NCI-H1436 (cell line): ENCODE results near the gene PCMTD2.
"Not testable (repeated sequence)": the region's sequence is repeated elsewhere in the genome, so short reads cannot be mapped to it uniquely, and the experiment has no call there.

ENCODE experiments used
- DNase-seq: peaks from one replicate; lab custom pipeline; 2025; lab: John Stamatoyannopoulos, UW

Gene PCMTD2

DNA sequence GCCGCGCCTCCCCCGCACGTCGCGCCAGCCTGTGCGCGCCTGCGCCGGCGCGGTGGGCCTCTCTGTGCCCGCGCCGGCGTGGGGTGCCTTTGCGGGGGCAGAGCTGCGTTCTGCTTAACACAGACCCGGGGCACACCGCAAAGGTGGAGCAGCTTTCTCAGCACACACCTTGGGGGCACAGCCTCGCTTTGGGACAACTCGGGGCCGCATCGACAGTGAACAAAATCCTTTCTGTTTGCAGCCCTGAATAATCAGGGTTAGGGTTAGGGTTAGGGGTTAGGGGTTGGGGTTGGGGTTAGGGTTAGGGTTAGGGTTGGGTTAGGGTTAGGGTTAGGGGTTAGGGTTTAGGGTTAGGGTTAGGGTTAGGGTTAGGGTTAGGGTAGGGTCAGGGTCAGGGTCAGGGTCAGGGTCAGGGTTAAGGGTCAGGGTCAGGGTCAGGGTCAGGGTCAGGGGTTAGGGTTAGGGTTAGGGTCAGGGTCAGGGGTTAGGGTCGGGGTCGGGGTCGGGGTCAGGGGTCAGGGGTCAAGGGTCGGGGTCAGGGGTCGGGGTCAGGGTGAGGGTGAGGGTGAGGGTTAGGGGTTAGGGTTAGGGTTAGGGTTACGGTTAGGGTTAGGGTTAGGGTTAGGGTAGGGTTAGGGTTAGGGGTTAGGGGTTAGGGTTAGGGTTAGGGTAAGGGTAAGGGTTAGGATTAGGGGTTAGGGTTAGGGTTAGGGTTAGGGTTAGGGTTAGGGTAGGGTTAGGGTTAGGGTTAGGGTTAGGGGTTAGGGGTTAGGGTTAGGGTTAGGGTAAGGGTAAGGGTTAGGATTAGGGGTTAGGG lies 31.1 kb downstream of the PCMTD2 start:
- not testable (repeated sequence) for DNase-seq

DNA sequence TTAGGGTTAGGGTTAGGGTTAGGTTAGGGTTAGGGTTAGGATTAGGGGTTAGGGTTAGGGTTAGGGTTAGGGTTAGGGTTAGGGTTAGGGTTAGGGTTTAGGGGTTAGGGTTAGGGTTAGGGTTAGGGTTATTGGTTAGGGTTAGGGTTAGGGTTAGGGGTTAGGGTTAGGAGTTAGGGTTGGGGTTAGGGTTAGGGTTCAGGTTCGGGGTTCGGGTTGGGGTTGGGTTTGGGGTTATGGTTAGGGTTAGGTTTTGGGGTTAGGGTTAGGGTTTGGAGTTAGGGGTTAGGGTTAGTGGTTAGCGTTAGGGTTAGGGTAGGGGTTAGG lies 31.7 kb downstream of the PCMTD2 start:
- DNase-seq: not testable (repeated sequence)

GRCh38 chr20:64292167-64292566 lies 36.6 kb downstream of the PCMTD2 start:
- DNase-seq: not testable (repeated sequence)

DNA sequence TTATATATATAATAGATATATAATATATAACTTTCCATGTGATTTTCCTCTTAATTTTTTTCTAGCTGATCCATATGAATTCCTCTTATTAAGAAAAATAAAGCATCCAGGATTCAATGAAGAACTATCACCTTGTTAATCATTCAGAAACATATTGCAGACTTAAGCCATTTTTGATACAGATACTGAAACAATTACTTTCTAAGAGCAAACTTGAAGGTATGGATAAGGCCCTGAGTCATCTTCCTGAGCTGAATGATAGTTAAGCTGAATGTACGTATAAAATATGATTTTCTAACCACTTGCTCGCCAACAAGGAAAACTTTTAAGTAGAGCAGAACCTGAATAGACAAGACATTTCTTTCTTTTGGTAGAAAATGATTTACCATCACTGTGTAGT lies 47.5 kb downstream of the PCMTD2 start:
- DNase-seq: not testable (repeated sequence)

DNA sequence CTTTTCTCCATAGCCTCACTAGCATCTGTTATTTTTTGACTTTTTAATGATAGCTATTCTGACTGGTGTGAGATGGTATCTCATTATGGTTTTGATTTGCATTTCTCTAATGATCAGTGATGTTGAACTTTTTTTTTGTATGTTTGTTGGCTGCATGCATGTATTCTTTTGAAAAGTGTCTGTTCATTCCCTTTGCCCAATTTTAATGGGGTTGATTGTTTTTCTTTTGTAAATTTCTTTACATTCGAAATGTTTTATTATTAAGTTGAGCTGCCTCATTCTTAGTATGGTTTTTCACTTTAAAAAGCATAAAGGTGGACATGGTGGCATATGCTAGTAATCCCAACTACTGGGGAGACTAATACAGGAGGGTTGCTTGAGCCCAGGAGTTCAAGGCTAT lies 58.2 kb downstream of the PCMTD2 start:
- not testable (repeated sequence) for DNase-seq

GRCh38 chr20:64315381-64315780 lies 59.8 kb downstream of the PCMTD2 start:
- not testable (repeated sequence) for DNase-seq

GRCh38 chr20:64315884-64316283 lies 60.3 kb downstream of the PCMTD2 start:
- not testable (repeated sequence) for DNase-seq

GRCh38 chr20:64316415-64317083 lies 61.0 kb downstream of the PCMTD2 start:
- not testable (repeated sequence) for DNase-seq

DNA sequence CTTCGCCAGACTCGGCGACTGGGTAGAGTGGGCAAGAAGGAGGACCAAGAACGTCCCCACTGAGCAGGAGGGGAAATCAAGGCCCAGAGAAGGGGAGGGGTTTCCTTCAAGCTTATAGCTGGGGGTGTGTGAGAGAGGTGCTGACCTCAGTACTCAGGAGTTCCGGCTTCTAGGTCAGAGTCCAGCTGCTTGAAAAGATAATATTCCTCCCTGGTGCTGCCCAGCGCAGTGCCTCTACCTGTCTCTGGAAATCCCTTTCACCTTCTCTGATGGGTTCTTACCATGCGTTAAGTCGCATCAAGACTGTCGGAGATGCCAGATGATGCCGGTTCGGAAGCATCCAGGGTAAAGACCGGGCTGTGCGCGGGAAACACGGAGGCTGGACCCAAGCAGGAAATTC lies 61.8 kb downstream of the PCMTD2 start:
- not testable (repeated sequence) for DNase-seq

DNA sequence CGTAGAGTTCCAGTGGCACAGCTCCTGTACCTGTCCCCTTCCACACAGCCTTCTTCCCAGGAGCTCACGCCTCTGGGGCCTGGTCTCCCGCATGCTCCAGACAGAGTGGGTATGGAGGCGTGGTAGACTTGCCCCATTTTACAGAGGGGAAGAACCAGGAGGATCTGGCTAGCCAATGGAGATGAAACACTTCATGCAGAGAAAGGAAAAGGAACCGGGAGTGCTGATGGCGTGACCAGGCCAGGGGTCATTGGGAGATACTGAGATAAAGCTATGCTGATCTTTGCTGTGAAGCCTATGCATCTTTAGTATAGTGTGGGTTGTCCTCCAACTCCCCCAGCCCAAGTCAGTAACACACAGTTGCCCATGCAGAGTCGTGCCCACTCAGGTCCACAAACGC lies 62.5 kb downstream of the PCMTD2 start:
- not testable (repeated sequence) for DNase-seq

DNA sequence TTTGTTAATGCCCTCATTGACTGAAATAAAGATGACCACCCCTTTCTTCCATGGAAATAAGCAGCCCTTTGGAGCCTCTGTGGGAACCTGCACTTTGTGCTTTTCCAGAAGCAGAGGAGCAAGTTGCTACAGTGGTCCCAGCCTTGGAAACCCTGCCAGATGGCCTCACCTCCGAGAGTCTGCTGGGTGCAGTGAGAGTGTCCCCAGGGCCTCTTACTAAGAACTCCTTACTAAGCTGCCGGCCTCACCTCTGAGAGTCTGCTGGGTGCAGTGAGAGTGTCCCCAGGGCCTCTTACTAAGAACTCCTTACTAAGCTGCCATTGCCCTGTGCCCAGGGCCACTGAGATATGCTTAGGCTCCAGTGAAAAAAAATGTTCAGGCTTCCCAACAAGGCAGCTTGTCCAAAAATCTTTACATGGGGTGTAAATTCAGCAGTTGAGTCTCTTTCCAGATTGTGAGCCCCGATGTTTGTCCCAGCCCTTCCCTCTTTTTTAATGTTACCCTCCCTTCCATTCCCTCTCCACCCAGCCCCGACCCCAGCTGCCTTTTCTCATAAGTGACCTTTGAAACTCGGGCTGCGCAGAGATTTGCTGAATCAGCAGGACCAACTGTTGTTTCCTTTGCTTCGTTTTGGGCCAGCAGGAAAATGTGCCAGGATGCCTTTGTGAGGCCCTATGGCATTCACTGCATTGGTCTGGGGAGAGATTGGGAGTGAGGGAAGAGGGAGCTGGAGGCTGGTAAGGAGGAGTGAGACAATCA lies 66.7 kb downstream of the PCMTD2 start:
- DNase-seq: not testable (repeated sequence)
